IMR-90 (cell line): ENCODE measurements around the gene MEPCE. TPM values are rescaled to one million over a fixed set of nuclear protein-coding genes. Genes with fewer than 3 reads are reported as not detected.

ENCODE experiments used
- ATAC-seq: fragments of 200-7000 bp; cut with Tn5 transposase; 2 replicates; pipeline ENCODE4 v1.9.1; 2020; ENCODE audit warnings: low read depth, mild to moderate bottlenecking, moderate library complexity
- BruUV-seq: library from RNA; stranded (reverse); fragments of 400-500 nt; replicated peaks from 2 replicates; lab custom pipeline; 2021; lab: Mats Ljungman, UMichigan
- CTCF ChIA-PET: fragments of 300-600 bp; formaldehyde crosslinking; extraction: SDS; loops from one replicate; lab custom pipeline; 2021; ENCODE audit warnings: antibody characterized with exemption; lab: Yijun Ruan, JAX
- POLR2A ChIA-PET: fragments of 300-600 bp; sonication (Branson Sonifier 250); formaldehyde crosslinking; loops from one replicate; lab custom pipeline; 2022; ENCODE audit warnings: antibody characterized with exemption; ENCODE audit not compliant: unreplicated experiment; lab: Charles Lee
- DNase-seq: peaks from one replicate; pipeline ENCODE4 v3.0.0; 2013
- H2AFZ ChIP-seq: replicated peaks from 2 replicates; pipeline ENCODE3; 2013; ENCODE audit warnings: low read length, mild to moderate bottlenecking; ENCODE audit not compliant: poor library complexity
- H2AK5ac ChIP-seq: 2 replicates; pipeline ENCODE4 v1.6.1; 2013; ENCODE audit warnings: low read depth, low read length, inconsistent platforms
- H2AK9ac ChIP-seq: replicated peaks from 2 replicates; pipeline ENCODE3; 2013; ENCODE audit warnings: mild to moderate bottlenecking, low read depth, low read length, moderate library complexity; ENCODE audit not compliant: poor library complexity
- H2BK120ac ChIP-seq: 2 replicates; pipeline ENCODE4 v1.6.1; 2013; ENCODE audit warnings: low read depth, low read length, inconsistent platforms
- H2BK15ac ChIP-seq: 3 replicates; pipeline ENCODE4 v1.6.1; 2013; ENCODE audit warnings: low read depth, low read length, inconsistent platforms
- H2BK20ac ChIP-seq: 2 replicates; pipeline ENCODE4 v1.6.1; 2013; ENCODE audit warnings: low read depth, mild to moderate bottlenecking, inconsistent platforms, low read length, moderate library complexity
- H2BK5ac ChIP-seq: 2 replicates; pipeline ENCODE4 v1.6.1; 2013; ENCODE audit warnings: mild to moderate bottlenecking, low read depth, low read length, inconsistent platforms; ENCODE audit not compliant: poor library complexity, severe bottlenecking
- H3K14ac ChIP-seq: replicated peaks from 2 replicates; pipeline ENCODE4 v1.6.1; 2013; ENCODE audit warnings: low read depth, low read length, inconsistent platforms
- H3K18ac ChIP-seq: 2 replicates; pipeline ENCODE4 v1.6.1; 2013; ENCODE audit warnings: low read depth, low read length, control low read depth
- H3K23ac ChIP-seq: 2 replicates; pipeline ENCODE4 v1.6.1; 2013; ENCODE audit warnings: low read depth, low read length, inconsistent platforms
- H3K27ac ChIP-seq: 2 replicates; pipeline ENCODE4 v1.5.1; 2013; ENCODE audit warnings: mild to moderate bottlenecking, control low read depth, low read length; ENCODE audit not compliant: insufficient read depth
- H3K27me3 ChIP-seq: 2 replicates; pipeline ENCODE4 v1.6.1; 2013; ENCODE audit warnings: low read length; ENCODE audit not compliant: control insufficient read depth, insufficient read depth
- H3K36me3 ChIP-seq: 2 replicates; pipeline ENCODE4 v1.6.1; 2013; ENCODE audit warnings: low read length, mixed read lengths; ENCODE audit not compliant: control insufficient read depth, insufficient read depth
- H3K4ac ChIP-seq: 2 replicates; pipeline ENCODE4 v1.6.1; 2013; ENCODE audit warnings: low read depth, low read length, inconsistent platforms
- H3K4me1 ChIP-seq: 2 replicates; pipeline ENCODE4 v1.6.1; 2013; ENCODE audit warnings: low read length, mixed read lengths; ENCODE audit not compliant: control insufficient read depth, insufficient read depth
- H3K4me2 ChIP-seq: 2 replicates; pipeline ENCODE4 v1.6.1; 2013; ENCODE audit warnings: low read depth, mild to moderate bottlenecking, control low read depth, low read length, moderate library complexity
- H3K4me3 ChIP-seq: 2 replicates; pipeline ENCODE4 v1.5.1; 2013; ENCODE audit warnings: low read depth, mild to moderate bottlenecking, control low read depth, low read length, moderate library complexity; ENCODE audit not compliant: insufficient read depth
- H3K56ac ChIP-seq: 2 replicates; pipeline ENCODE4 v1.6.1; 2013; ENCODE audit warnings: low read length, inconsistent platforms; ENCODE audit not compliant: insufficient read depth; ENCODE audit errors: extremely low read depth
- H3K79me1 ChIP-seq, 2 experiments: 2 replicates each; pipeline ENCODE4 v1.6.1; 2013; ENCODE audit warnings: low read length in 2 of 2, inconsistent platforms in 1 of 2, low read depth in 1 of 2
- H3K9ac ChIP-seq: 2 replicates; pipeline ENCODE4 v1.6.1; 2013; ENCODE audit warnings: low read depth, low read length, control low read depth
- H3K9me1 ChIP-seq: 2 replicates; pipeline ENCODE4 v1.6.1; 2013; ENCODE audit warnings: low read length, inconsistent platforms; ENCODE audit not compliant: insufficient read depth
- H3K9me3 ChIP-seq: 2 replicates; pipeline ENCODE4 v1.6.1; 2013; ENCODE audit warnings: low read length; ENCODE audit not compliant: control insufficient read depth, insufficient read depth
- H4K20me1 ChIP-seq: 2 replicates; pipeline ENCODE4 v1.6.1; 2013; ENCODE audit warnings: low read length, inconsistent platforms; ENCODE audit not compliant: insufficient read depth
- H4K5ac ChIP-seq: 2 replicates; pipeline ENCODE4 v1.6.1; 2013; ENCODE audit warnings: mild to moderate bottlenecking, low read depth, low read length, control low read depth
- H4K8ac ChIP-seq, 2 experiments: 2 replicates each; pipeline ENCODE4 v1.6.1; 2013; ENCODE audit warnings: low read depth in 2 of 2, low read length in 2 of 2, control low read depth in 1 of 2, inconsistent platforms in 1 of 2
- H4K91ac ChIP-seq: 2 replicates; pipeline ENCODE4 v1.6.1; 2013; ENCODE audit warnings: low read depth, low read length, inconsistent platforms; ENCODE audit not compliant: insufficient read depth
- BHLHE40 ChIP-seq: fragments of 150-350 bp; IDR thresholded peaks from 2 replicates; pipeline ENCODE4 v1.6.1; 2016; ENCODE audit warnings: mild to moderate bottlenecking, low read depth, low read length
- CEBPB ChIP-seq: IDR thresholded peaks from 2 replicates; pipeline ENCODE4 v1.6.1; 2012; ENCODE audit warnings: low read depth, low read length, improper control_type of control experiment
- CHD1 ChIP-seq: IDR thresholded peaks from 2 replicates; pipeline ENCODE4 v1.6.1; 2012; ENCODE audit warnings: low read depth, low read length, improper control_type of control experiment
- FOS ChIP-seq: fragments of 150-350 bp; IDR thresholded peaks from 2 replicates; pipeline ENCODE4 v1.6.1; 2016; ENCODE audit warnings: low read depth, low read length
- MAFK ChIP-seq: IDR thresholded peaks from 2 replicates; pipeline ENCODE4 v1.6.1; 2012; ENCODE audit warnings: low read depth, low read length, improper control_type of control experiment
- MAZ ChIP-seq: IDR thresholded peaks from 2 replicates; pipeline ENCODE4 v1.6.1; 2012; ENCODE audit warnings: low read depth, mild to moderate bottlenecking, low read length, improper control_type of control experiment, moderate library complexity, borderline replicate concordance
- MXI1 ChIP-seq: IDR thresholded peaks from 2 replicates; pipeline ENCODE4 v1.6.1; 2012; ENCODE audit warnings: low read depth, mild to moderate bottlenecking, low read length, moderate library complexity, borderline replicate concordance
- NFE2L2 ChIP-seq: fragments of 150-350 bp; IDR thresholded peaks from 2 replicates; pipeline ENCODE4 v1.6.1; 2016; ENCODE audit warnings: low read depth, mild to moderate bottlenecking, low read length
- POLR2A ChIP-seq: IDR thresholded peaks from 2 replicates; pipeline ENCODE4 v1.6.1; 2012; ENCODE audit warnings: mild to moderate bottlenecking, low read depth, low read length
- RAD21 ChIP-seq: IDR thresholded peaks from 2 replicates; pipeline ENCODE4 v1.6.1; 2012; ENCODE audit warnings: low read length, improper control_type of control experiment
- RCOR1 ChIP-seq: IDR thresholded peaks from 2 replicates; pipeline ENCODE4 v1.6.1; 2012; ENCODE audit warnings: mild to moderate bottlenecking, low read length, improper control_type of control experiment; ENCODE audit not compliant: insufficient replicate concordance
- RFX5 ChIP-seq: IDR thresholded peaks from 2 replicates; pipeline ENCODE4 v1.8.0; 2012; ENCODE audit warnings: low read depth, mild to moderate bottlenecking, low read length, moderate library complexity
- SMC3 ChIP-seq: fragments of 150-350 bp; IDR thresholded peaks from 2 replicates; pipeline ENCODE4 v1.6.1; 2016; ENCODE audit warnings: low read depth, mild to moderate bottlenecking, antibody characterized with exemption, low read length, moderate library complexity
- WGBS, 2 experiments: methylation state at CpG; one replicate each; pipeline versions ENCODE4 v1.1.5 to v1.1.7; 2013; ENCODE audit warnings: missing lambda C conversion rate in 2 of 2; ENCODE audit not compliant: insufficient read length in 1 of 2; ENCODE audit errors: extremely low coverage in 2 of 2; 5-methylcytosine and 5-hydroxymethylcytosine counted together
- dilution Hi-C: fragments of 300-500 bp; cut with HindIII; formaldehyde crosslinking; loops from one replicate; pipeline ENCODE4 v1.14.3; 2018; ENCODE audit warnings: low sequenced_read_pairs; ENCODE audit not compliant: unreplicated experiment
- in situ Hi-C: fragments of 300-500 bp; cut with MboI; formaldehyde crosslinking; loops from 3 replicates; pipeline ENCODE4 v1.14.3; 2019; ENCODE audit warnings: low sequenced_read_pairs, inconsistent platforms, mixed read lengths
- intact Hi-C: fragments of 100-400 bp; cut with micrococcal nuclease; formaldehyde crosslinking; loops from 2 replicates; pipeline ENCODE4 v1.10.0; 2022
- polyA plus RNA-seq, 3 experiments: library from polyadenylated mRNA; depleted of rRNA; stranded (reverse); fragments of >200 nt; gene quantifications; 2 replicates each; pipeline ENCODE4 v1.2.3, GENCODE V29; 2012; ENCODE audit warnings: low replicate concordance in 1 of 3
- total RNA-seq: library from RNA; depleted of rRNA; stranded (reverse); fragments of >200 nt; gene quantifications from 2 replicates; pipeline ENCODE4 v1.2.3, GENCODE V29; 2012
- TF ChIP-seq, protein P1 (sequence below): fragments of 150-350 bp; IDR thresholded peaks from 2 replicates; pipeline ENCODE4 v1.6.1; 2016; ENCODE audit warnings: low read depth, mild to moderate bottlenecking, low read length, moderate library complexity, borderline replicate concordance
- TF ChIP-seq, protein P2 (sequence below): fragments of 150-350 bp; IDR thresholded peaks from 2 replicates; pipeline ENCODE4 v1.6.1; 2017; ENCODE audit warnings: mild to moderate bottlenecking, antibody characterized with exemption, low read length, low read depth
- TF ChIP-seq, protein P3 (sequence below): conservative IDR thresholded peaks from 2 replicates; pipeline ENCODE4 v1.5.1; 2012; ENCODE audit warnings: mild to moderate bottlenecking, low read depth, low read length, improper control_type of control experiment

Gene MEPCE
- total and polyA plus RNA-seq, 2 of the 4 experiments (the other 2 are of a cell fraction) = 18.2 to 22.9 TPM

DNA sequence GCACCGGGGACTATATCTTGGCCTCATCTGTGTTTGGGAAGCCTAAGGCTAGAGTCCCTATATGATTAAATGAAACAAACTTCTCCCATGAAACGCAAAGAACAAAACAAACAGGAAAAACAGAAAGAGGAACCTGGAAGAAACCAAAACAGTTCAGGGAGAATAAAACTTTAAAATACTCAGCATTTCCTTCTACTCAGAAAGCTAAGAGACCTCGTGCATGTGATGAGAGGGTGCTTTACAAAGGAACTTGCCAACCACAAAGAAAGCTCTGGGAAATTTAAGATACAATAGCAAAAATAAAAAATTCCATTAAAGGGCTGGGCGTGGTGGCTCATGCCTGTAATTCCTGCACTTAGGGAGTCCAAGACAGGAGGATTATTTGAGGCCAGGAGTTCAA, 49.4 kb upstream of the MEPCE start:
- Histone ChIP-seq H4K5ac (no peak overlapping the region), H2AFZ (no peak overlapping the region), H3K4me2 (no peak overlapping the region), H3K36me3 (no peaks in the 10 kb centered on the region), H2AK5ac (no peak overlapping the region), H3K9me3 (no peaks in the 10 kb centered on the region), H2BK15ac (no peak overlapping the region), H3K9ac (no peak overlapping the region), H2BK5ac (no peak overlapping the region), H3K23ac (no peak overlapping the region), H3K9me1 (no peaks in the 10 kb centered on the region), H3K27me3 (no peaks in the 10 kb centered on the region; the same call in none of the 2 replicates), H4K20me1 (no peaks in the 10 kb centered on the region), H4K91ac (no peak overlapping the region), H3K27ac (no peak overlapping the region), H3K4ac (no peak overlapping the region), H2BK120ac (no peak overlapping the region), H3K56ac (no peak overlapping the region), H2BK20ac (no peak overlapping the region), H3K4me3 (no peak overlapping the region), H3K18ac (no peak overlapping the region), H3K4me1 (no peaks in the 10 kb centered on the region), H3K14ac (no peak overlapping the region), H2AK9ac (no peak overlapping the region), H3K79me1 (no peaks in the 10 kb centered on the region), H4K8ac (no peak overlapping the region)
- POLR2A ChIA-PET = no interaction called here
- TF ChIP-seq, protein P1, sequence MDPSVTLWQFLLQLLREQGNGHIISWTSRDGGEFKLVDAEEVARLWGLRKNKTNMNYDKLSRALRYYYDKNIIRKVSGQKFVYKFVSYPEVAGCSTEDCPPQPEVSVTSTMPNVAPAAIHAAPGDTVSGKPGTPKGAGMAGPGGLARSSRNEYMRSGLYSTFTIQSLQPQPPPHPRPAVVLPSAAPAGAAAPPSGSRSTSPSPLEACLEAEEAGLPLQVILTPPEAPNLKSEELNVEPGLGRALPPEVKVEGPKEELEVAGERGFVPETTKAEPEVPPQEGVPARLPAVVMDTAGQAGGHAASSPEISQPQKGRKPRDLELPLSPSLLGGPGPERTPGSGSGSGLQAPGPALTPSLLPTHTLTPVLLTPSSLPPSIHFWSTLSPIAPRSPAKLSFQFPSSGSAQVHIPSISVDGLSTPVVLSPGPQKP = no peak
- TF ChIP-seq CEBPB (no peak), MAZ (no peak), NFE2L2 (no peak), FOS (no peak), RCOR1 (no peak), RFX5 (no peak), RAD21 (no peak), MXI1 (no peak), POLR2A (no peak), BHLHE40 (no peak), SMC3 (no peak), MAFK (no peak), CHD1 (no peak)
- TF ChIP-seq, protein P2, sequence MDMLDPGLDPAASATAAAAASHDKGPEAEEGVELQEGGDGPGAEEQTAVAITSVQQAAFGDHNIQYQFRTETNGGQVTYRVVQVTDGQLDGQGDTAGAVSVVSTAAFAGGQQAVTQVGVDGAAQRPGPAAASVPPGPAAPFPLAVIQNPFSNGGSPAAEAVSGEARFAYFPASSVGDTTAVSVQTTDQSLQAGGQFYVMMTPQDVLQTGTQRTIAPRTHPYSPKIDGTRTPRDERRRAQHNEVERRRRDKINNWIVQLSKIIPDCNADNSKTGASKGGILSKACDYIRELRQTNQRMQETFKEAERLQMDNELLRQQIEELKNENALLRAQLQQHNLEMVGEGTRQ = no peak
- TF ChIP-seq, protein P3, sequence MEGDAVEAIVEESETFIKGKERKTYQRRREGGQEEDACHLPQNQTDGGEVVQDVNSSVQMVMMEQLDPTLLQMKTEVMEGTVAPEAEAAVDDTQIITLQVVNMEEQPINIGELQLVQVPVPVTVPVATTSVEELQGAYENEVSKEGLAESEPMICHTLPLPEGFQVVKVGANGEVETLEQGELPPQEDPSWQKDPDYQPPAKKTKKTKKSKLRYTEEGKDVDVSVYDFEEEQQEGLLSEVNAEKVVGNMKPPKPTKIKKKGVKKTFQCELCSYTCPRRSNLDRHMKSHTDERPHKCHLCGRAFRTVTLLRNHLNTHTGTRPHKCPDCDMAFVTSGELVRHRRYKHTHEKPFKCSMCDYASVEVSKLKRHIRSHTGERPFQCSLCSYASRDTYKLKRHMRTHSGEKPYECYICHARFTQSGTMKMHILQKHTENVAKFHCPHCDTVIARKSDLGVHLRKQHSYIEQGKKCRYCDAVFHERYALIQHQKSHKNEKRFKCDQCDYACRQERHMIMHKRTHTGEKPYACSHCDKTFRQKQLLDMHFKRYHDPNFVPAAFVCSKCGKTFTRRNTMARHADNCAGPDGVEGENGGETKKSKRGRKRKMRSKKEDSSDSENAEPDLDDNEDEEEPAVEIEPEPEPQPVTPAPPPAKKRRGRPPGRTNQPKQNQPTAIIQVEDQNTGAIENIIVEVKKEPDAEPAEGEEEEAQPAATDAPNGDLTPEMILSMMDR = no peak
- ATAC-seq = no peak
- no peak for DNase-seq
- CTCF ChIA-PET = no interaction called here
- BruUV-seq = no TSS peak
- in situ Hi-C loops (no loop called here), intact Hi-C loops (no loop called here), dilution Hi-C loops (no loop called here)
- WGBS, 2 experiments = no CpG with 5 or more reads among the region's 4 CpGs
